Naive thymus-derived CD4-positive, alpha-beta T cell (primary cell): ENCODE data around the gene PTPRN2. TPM values are rescaled to one million over a fixed set of nuclear protein-coding genes. Genes with fewer than 3 reads are reported as not detected.

Experiments used
- ATAC-seq: fragments of 150-1000 bp; cut with Tn5 transposase; 2 replicates; pipeline ENCODE4 v1.10.0; 2021; ENCODE audit warnings: mild to moderate bottlenecking, moderate library complexity
- CTCF ChIA-PET: fragments of 350-600 bp; sonication (Branson Sonifier 250); formaldehyde crosslinking; loops from one replicate; lab custom pipeline; 2021; ENCODE audit warnings: antibody characterized with exemption; lab: Charles Lee
- POLR2A ChIA-PET: fragments of 350-600 bp; sonication (Branson Sonifier 250); formaldehyde crosslinking; loops from one replicate; lab custom pipeline; 2021; ENCODE audit warnings: antibody characterized with exemption, inconsistent platforms; lab: Charles Lee
- DNase-seq, 9 donors: peaks; one replicate each; pipeline versions ENCODE4 v3.0.0 to v3.0.0-alpha.2; 2020 to 2022; ENCODE audit warnings: mixed read lengths in 1 of 9
- H3K27ac ChIP-seq: one replicate; pipeline ENCODE4 v1.7.0; 2013; ENCODE audit warnings: mild to moderate bottlenecking, low read depth, low read length, moderate library complexity
- H3K27me3 ChIP-seq, 2 donors: one replicate each; pipeline ENCODE4 v1.7.0; 2013; ENCODE audit warnings: low read length in 2 of 2, mild to moderate bottlenecking in 2 of 2, moderate library complexity in 2 of 2; ENCODE audit not compliant: control insufficient read depth in 2 of 2, insufficient read depth in 2 of 2
- H3K36me3 ChIP-seq, 3 experiments: 1 replicate in 2 of 3; 2 replicates in 1 of 3; pipeline ENCODE4 v1.7.0; 2013; ENCODE audit warnings: low read length in 3 of 3, mild to moderate bottlenecking in 3 of 3, moderate library complexity in 1 of 3; ENCODE audit not compliant: insufficient read depth in 3 of 3, control insufficient read depth in 2 of 3
- H3K4me1 ChIP-seq, 2 donors: one replicate each; pipeline ENCODE4 v1.7.0; 2013; ENCODE audit warnings: low read length in 2 of 2, mild to moderate bottlenecking in 2 of 2, moderate library complexity in 1 of 2; ENCODE audit not compliant: control insufficient read depth in 2 of 2, insufficient read depth in 2 of 2
- H3K4me3 ChIP-seq: 2 replicates; pipeline ENCODE4 v1.7.0; 2013; ENCODE audit warnings: mild to moderate bottlenecking, low read length
- H3K9me3 ChIP-seq, 3 experiments: 1 replicate in 2 of 3; 2 replicates in 1 of 3; pipeline ENCODE4 v1.7.0; 2013; ENCODE audit warnings: low read length in 3 of 3; ENCODE audit not compliant: control insufficient read depth in 2 of 3
- H3K27ac Mint-ChIP-seq, 9 donors: one replicate each; pipeline ENCODE4 v1.8.0; 2020 to 2022; ENCODE audit warnings: mixed read lengths in 9 of 9, mild to moderate bottlenecking in 8 of 9, moderate library complexity in 5 of 9, inconsistent platforms in 2 of 9
- H3K27me3 Mint-ChIP-seq, 5 donors: one replicate each; pipeline ENCODE4 v1.8.0; 2021 to 2022; ENCODE audit warnings: mixed read lengths in 5 of 5, mild to moderate bottlenecking in 1 of 5
- H3K36me3 Mint-ChIP-seq, 5 donors: one replicate each; pipeline ENCODE4 v1.8.0; 2020 to 2022; ENCODE audit warnings: mixed read lengths in 5 of 5, mild to moderate bottlenecking in 3 of 5, inconsistent platforms in 1 of 5
- H3K4me1 Mint-ChIP-seq, 7 donors: one replicate each; pipeline ENCODE4 v1.8.0; 2020 to 2022; ENCODE audit warnings: mixed read lengths in 7 of 7, mild to moderate bottlenecking in 3 of 7, inconsistent platforms in 1 of 7
- H3K4me3 Mint-ChIP-seq, 10 donors: one replicate each; pipeline ENCODE4 v1.8.0; 2020 to 2022; ENCODE audit warnings: mild to moderate bottlenecking in 10 of 10, mixed read lengths in 10 of 10, moderate library complexity in 6 of 10, inconsistent platforms in 2 of 10
- H3K9me3 Mint-ChIP-seq, 11 donors: one replicate each; pipeline ENCODE4 v1.8.0; 2020 to 2022; ENCODE audit warnings: mixed read lengths in 11 of 11, mild to moderate bottlenecking in 4 of 11, inconsistent platforms in 1 of 11, moderate library complexity in 1 of 11
- intact Hi-C, 2 donors: fragments of 100-400 bp; cut with micrococcal nuclease; formaldehyde crosslinking; loops; one replicate each; pipeline ENCODE4 v1.15.1; 2023
- polyA plus RNA-seq, 2 donors: library from polyadenylated mRNA; unstranded; fragments of 300-500 nt; fragmentation: Illumina TruSeq; gene quantifications; one replicate each; pipeline ENCODE4 v1.2.3, GENCODE V29; 2021
- total RNA-seq, 6 experiments: library from RNA in 5 of 6; stranded (reverse) in 5 of 6; gene quantifications; 1 replicate in 5 of 6; 2 replicates in 1 of 6; pipeline ENCODE4 v1.2.3 and lab custom pipeline; 2021 to 2026

Gene PTPRN2
- total and polyA plus RNA-seq, 7 experiments from 2014 or later, result 0.58 to 2.3 (median 1.4) TPM

GRCh38 chr7:158369866-158370265 lies 217.8 kb downstream of the PTPRN2 start:
- no peak overlapping the region for H3K27ac Mint-ChIP-seq
- no peak overlapping the region for H3K4me3 ChIP-seq
- H3K4me1 ChIP-seq, result no peaks in the 10 kb centered on the region
- H3K27ac ChIP-seq, result no peak overlapping the region
- H3K27me3 ChIP-seq, result no peaks in the 10 kb centered on the region
- H3K36me3 Mint-ChIP-seq, result no peaks in the 10 kb centered on the region
- DNase-seq (no peak), ATAC-seq (no peak)
- intact Hi-C loops, result no loop called here
- POLR2A ChIA-PET, result no interaction called here
- H3K4me3 Mint-ChIP-seq, result no peak overlapping the region
- H3K27me3 Mint-ChIP-seq, result peaks cover 0 to 21% (median 13%) of the 10 kb centered on the region in 5 donors
- H3K9me3 Mint-ChIP-seq, result peaks cover 0 to 2% (median 0%) of the 10 kb centered on the region in 11 donors
- CTCF ChIA-PET, result no interaction called here
- H3K4me1 Mint-ChIP-seq, result no peaks in the 10 kb centered on the region
- no peaks in the 10 kb centered on the region for H3K36me3 ChIP-seq
- no peaks in the 10 kb centered on the region for H3K9me3 ChIP-seq

DNA sequence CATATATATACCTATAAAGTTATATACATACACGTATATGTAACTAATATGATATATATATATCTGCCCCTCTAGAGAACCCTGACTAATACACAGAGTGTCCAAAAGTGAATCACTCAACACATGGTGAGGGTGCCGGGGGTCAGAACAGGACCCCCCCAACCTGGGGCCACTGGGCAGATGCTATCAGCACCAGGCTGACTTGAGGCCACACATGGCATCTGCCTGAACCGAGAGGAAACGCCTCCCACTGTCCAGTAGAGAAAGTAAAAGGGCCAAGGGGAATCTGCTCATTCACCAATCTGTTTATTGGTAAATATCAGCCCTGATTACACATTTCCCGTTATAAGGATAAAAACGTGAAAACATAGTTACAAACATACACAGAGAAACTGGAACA lies 218.3 kb downstream of the PTPRN2 start:
- H3K27ac ChIP-seq, result no peak overlapping the region
- no peak overlapping the region for H3K27ac Mint-ChIP-seq
- no peak for ATAC-seq

DNA sequence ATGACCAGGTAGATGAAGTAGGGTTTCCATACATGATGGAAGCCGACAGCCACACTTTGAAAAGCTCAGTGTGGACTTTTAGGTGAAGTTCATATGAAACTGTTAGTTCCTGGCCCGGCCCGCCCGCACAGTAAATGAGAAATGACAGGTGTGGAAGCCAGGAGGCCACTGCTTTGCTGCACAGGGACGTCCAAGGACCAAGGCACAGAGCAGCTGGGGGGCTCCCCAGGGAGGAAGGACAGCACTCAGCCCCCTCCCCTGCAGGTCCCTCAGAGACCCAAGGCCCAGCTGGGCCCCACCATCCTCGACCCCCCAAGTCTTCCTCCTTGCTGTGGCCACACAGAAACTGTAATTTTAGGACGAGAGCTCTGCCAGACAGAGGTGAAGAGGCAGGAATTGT lies 219.2 kb downstream of the PTPRN2 start:
- no peaks in the 10 kb centered on the region for H3K9me3 ChIP-seq
- H3K4me3 ChIP-seq, result no peak overlapping the region
- Mint-ChIP-seq H3K4me1 (no peaks in the 10 kb centered on the region), H3K4me3 (no peak overlapping the region), H3K27me3 (peaks cover 0 to 7% (median 2%) of the 10 kb centered on the region in 5 donors), H3K9me3 (peaks cover 0 to 2% (median 0%) of the 10 kb centered on the region in 11 donors), H3K36me3 (no peaks in the 10 kb centered on the region), H3K27ac (no peak overlapping the region)
- ChIA-PET CTCF (no interaction called here), POLR2A (no interaction called here)
- H3K4me1 ChIP-seq, result no peaks in the 10 kb centered on the region
- ATAC-seq, result no peak
- intact Hi-C loops, result no loop called here
- no peaks in the 10 kb centered on the region for H3K27me3 ChIP-seq
- H3K27ac ChIP-seq, result no peak overlapping the region
- no peak for DNase-seq
- no peaks in the 10 kb centered on the region for H3K36me3 ChIP-seq

More for the DNA sequence above, 218.3 kb downstream of the PTPRN2 start:
- Histone ChIP-seq H3K36me3 (no peaks in the 10 kb centered on the region), H3K9me3 (no peaks in the 10 kb centered on the region), H3K27me3 (no peaks in the 10 kb centered on the region), H3K4me1 (no peaks in the 10 kb centered on the region), H3K4me3 (no peak overlapping the region)
- ChIA-PET CTCF (no interaction called here), POLR2A (no interaction called here)
- DNase-seq, result no peak
- H3K9me3 Mint-ChIP-seq, result peaks cover 0 to 2% (median 0%) of the 10 kb centered on the region in 11 donors
- no peaks in the 10 kb centered on the region for H3K4me1 Mint-ChIP-seq
- no peak overlapping the region for H3K4me3 Mint-ChIP-seq
- no peaks in the 10 kb centered on the region for H3K36me3 Mint-ChIP-seq
- intact Hi-C loops, result no loop called here
- peaks cover 0 to 16% (median 11%) of the 10 kb centered on the region in 5 donors for H3K27me3 Mint-ChIP-seq

- H3K4me3 Mint-ChIP-seq, result no peak overlapping the region
- ChIA-PET CTCF (no interaction called here), POLR2A (no interaction called here)
- H3K4me1 Mint-ChIP-seq, result no peaks in the 10 kb centered on the region
- Histone ChIP-seq H3K4me1 (no peaks in the 10 kb centered on the region), H3K9me3 (no peaks in the 10 kb centered on the region), H3K27ac (no peak overlapping the region), H3K27me3 (no peaks in the 10 kb centered on the region), H3K36me3 (no peaks in the 10 kb centered on the region), H3K4me3 (no peak overlapping the region)
- H3K27me3 Mint-ChIP-seq, result peaks cover 0 to 4% (median 0%) of the 10 kb centered on the region in 5 donors
- H3K27ac Mint-ChIP-seq, result no peak overlapping the region
- H3K9me3 Mint-ChIP-seq, result peaks cover 0 to 4% (median 0%) of the 10 kb centered on the region in 11 donors
- intact Hi-C loops, result no loop called here
- H3K36me3 Mint-ChIP-seq, result no peaks in the 10 kb centered on the region
- no peak for ATAC-seq
- DNase-seq, result no peak
Measured at GRCh38 chr7:158367634-158367982, 220.0 kb downstream of the PTPRN2 start.

DNA sequence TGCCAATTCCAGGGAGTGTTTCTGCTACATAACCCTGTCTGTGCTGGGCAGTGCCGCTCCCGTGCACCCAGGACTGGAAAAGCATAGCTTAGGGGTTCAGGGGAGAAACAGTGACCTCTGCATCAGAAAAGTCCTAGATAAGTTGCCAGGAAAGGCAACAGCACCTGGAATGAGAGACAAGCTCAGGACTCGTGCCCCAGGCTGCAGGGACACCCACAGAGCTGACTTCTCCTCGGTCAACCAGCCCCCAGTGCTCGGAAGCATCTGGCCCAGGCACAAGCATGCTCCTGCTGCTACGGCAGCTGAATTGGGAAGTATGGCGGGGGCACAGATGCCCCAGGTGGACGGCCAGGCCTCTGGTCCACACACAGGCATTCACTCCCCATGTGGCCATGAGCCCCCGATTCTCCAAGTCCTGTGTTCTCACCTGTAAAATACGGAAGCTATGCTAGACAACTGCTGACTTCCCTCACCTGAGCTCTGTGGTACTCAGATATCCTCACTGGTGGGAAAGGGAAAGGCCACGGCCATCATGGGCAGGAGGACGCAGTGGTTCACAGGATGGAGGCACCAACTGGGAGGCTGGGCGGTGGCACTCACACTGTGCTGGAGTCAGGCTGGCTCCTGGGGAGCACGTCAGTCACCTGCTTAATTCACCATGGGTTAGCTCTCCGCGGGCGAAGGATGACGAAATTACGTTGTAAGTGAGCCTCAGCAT lies 220.5 kb downstream of the PTPRN2 start:
- Histone ChIP-seq H3K27ac (no peak overlapping the region), H3K36me3 (no peaks in the 10 kb centered on the region), H3K27me3 (no peaks in the 10 kb centered on the region), H3K4me3 (no peak overlapping the region), H3K4me1 (no peaks in the 10 kb centered on the region), H3K9me3 (no peaks in the 10 kb centered on the region)
- POLR2A ChIA-PET, result no interaction called here
- H3K9me3 Mint-ChIP-seq, result peaks cover 0 to 6% (median 0%) of the 10 kb centered on the region in 11 donors
- ATAC-seq (no peak), DNase-seq (no peak)
- CTCF ChIA-PET, result no interaction called here
- H3K27ac Mint-ChIP-seq, result no peak overlapping the region
- no peaks in the 10 kb centered on the region for H3K36me3 Mint-ChIP-seq
- H3K4me3 Mint-ChIP-seq, result no peak overlapping the region
- intact Hi-C loops, result no loop called here
- H3K27me3 Mint-ChIP-seq, result peaks cover 0 to 6% (median 0%) of the 10 kb centered on the region in 5 donors
- H3K4me1 Mint-ChIP-seq, result no peaks in the 10 kb centered on the region

GRCh38 chr7:158366346-158366745 lies 221.3 kb downstream of the PTPRN2 start:
- intact Hi-C loops, result no loop called here
- Mint-ChIP-seq H3K4me1 (no peaks in the 10 kb centered on the region), H3K36me3 (peaks cover 0 to under 1% (median 0%) of the 10 kb centered on the region in 5 donors), H3K9me3 (peaks cover 0 to 8% (median 0%) of the 10 kb centered on the region in 11 donors), H3K27ac (no peak overlapping the region), H3K27me3 (peaks cover 0 to 9% (median 0%) of the 10 kb centered on the region in 5 donors), H3K4me3 (no peak overlapping the region)
- Histone ChIP-seq H3K9me3 (no peaks in the 10 kb centered on the region), H3K4me3 (no peak overlapping the region), H3K36me3 (no peaks in the 10 kb centered on the region), H3K27ac (no peak overlapping the region), H3K27me3 (no peaks in the 10 kb centered on the region), H3K4me1 (no peaks in the 10 kb centered on the region)
- DNase-seq (no peak), ATAC-seq (no peak)
- POLR2A ChIA-PET, result no interaction called here
- CTCF ChIA-PET, result no interaction called here

- no peak for ATAC-seq
- H3K27ac ChIP-seq, result no peak overlapping the region
- H3K4me3 ChIP-seq, result no peak overlapping the region
- ChIA-PET POLR2A (no interaction called here), CTCF (no interaction called here)
- H3K4me1 ChIP-seq, result no peaks in the 10 kb centered on the region
- H3K4me3 Mint-ChIP-seq, result no peak overlapping the region
- peaks cover 0 to 2% (median 0%) of the 10 kb centered on the region in 5 donors for H3K36me3 Mint-ChIP-seq
- intact Hi-C loops, result no loop called here
- no peaks in the 10 kb centered on the region for H3K4me1 Mint-ChIP-seq
- peaks cover 0 to 9% (median 0%) of the 10 kb centered on the region in 5 donors for H3K27me3 Mint-ChIP-seq
- peaks cover 0 to 8% (median 0%) of the 10 kb centered on the region in 11 donors for H3K9me3 Mint-ChIP-seq
- no peak for DNase-seq
- H3K27ac Mint-ChIP-seq, result no peak overlapping the region
- H3K27me3 ChIP-seq, result no peaks in the 10 kb centered on the region
- H3K36me3 ChIP-seq, result no peaks in the 10 kb centered on the region
- H3K9me3 ChIP-seq, result no peaks in the 10 kb centered on the region
Measured at GRCh38 chr7:158365267-158365666, 222.4 kb downstream of the PTPRN2 start.
